Measurements from ENCODE around the gene PLEKHA4. TPM values are rescaled to one million over a fixed set of nuclear protein-coding genes. Genes with fewer than 3 reads are reported as not detected.

The PLEKHA4 gene
- total RNA-seq, 1 experiment from 2014 or later = 4.2 TPM

DNA sequence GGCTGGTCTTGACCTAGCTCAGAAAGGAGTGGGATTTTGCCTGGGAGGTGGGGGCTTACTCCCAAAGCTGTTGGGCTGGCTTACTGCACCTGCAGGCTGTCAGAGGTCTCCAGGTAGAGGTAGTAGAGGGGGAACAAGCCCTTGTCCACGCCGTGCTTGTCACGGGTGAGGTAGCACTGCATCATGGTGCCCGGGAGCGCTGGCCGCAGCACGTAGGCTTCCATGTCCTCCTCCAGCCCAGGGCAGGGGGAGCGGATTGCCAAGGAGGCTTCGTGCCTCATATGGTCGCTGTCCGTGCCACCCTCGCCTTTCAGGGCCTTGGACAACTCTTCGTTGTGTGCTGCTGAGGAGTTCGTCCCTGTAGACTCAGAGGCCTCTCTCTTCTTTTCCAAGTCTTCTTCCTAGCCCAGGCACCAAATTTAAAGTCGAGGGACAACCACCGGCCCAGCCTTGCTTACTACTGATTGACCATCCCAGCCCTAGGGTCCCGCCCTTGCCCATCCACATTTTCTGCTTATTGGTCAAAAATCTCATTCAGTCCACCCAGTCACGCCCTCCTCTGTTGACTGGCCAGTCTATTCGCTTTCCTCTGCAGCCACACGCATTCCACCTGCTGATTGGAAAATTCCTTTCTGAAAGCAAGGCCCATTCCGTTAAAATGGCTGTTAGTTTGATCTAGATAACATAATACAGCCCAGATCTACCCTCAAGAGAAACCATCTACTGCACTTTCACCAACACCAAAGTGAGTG lies 19.6 kb upstream of the PLEKHA4 start:
- H3K4me3 ChIP-seq (ENCODE audit: low read depth in 2 of 2, low read length in 2 of 2) = no peak overlapping the region
- no peak for TF ChIP-seq POLR2AphosphoS5 (IDR thresholded peaks at IDR 0.05; ENCODE audit: low read depth, low read length)
- no TSS peak for BruUV-seq (replicated peaks)
- CTCF ChIA-PET = no interaction called here
- H3K9me3 ChIP-seq (ENCODE audit: control insufficient read depth, insufficient read depth, low read depth, low read length) = no peaks in the 10 kb centered on the region
- no peaks in the 10 kb centered on the region for H3K4me1 ChIP-seq (ENCODE audit: control insufficient read depth, insufficient read depth, low read length)
- H3K27ac ChIP-seq (ENCODE audit: low read length) = no peak overlapping the region
- DNase-seq (ENCODE audit: low read depth, low spot score) = no peak
- H3K36me3 ChIP-seq (ENCODE audit: control insufficient read depth, insufficient read depth, low read length) = no peaks in the 10 kb centered on the region
- in situ Hi-C loops (cut with HindIII; ENCODE audit: low pct_unique_long_range_greater_than_20kb, low sequenced_read_pairs) (no loop called here), intact Hi-C loops (cut with micrococcal nuclease; ENCODE audit: unreplicated experiment) (no loop called here)
- POLR2A ChIA-PET = no interaction called here
- no peak for ATAC-seq
- H3K27me3 ChIP-seq (ENCODE audit: control insufficient read depth, insufficient read depth, low read length) = no peaks in the 10 kb centered on the region

DNA sequence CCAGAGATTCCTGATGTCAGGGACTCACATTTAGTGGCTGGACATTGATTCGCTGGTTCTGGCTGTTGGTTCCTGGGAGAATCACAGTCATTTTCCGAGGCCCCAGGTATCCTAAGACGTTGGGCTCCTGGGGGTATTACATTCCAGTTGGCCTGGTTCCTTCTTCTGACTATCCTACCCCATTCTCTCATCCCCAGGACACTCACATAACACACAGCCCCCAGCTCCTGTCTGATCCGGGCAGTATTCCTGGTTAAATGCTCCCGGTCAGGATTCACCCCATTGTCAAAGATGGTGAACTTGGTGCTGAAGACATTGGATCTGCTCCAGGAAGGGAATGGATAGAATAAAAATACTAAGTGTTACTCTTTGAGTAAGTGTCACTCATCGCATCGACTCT lies 15.3 kb upstream of the PLEKHA4 start:
- H3K9me3 ChIP-seq (ENCODE audit: control insufficient read depth, insufficient read depth, low read depth, low read length) = no peaks in the 10 kb centered on the region
- TF ChIP-seq, protein P1, sequence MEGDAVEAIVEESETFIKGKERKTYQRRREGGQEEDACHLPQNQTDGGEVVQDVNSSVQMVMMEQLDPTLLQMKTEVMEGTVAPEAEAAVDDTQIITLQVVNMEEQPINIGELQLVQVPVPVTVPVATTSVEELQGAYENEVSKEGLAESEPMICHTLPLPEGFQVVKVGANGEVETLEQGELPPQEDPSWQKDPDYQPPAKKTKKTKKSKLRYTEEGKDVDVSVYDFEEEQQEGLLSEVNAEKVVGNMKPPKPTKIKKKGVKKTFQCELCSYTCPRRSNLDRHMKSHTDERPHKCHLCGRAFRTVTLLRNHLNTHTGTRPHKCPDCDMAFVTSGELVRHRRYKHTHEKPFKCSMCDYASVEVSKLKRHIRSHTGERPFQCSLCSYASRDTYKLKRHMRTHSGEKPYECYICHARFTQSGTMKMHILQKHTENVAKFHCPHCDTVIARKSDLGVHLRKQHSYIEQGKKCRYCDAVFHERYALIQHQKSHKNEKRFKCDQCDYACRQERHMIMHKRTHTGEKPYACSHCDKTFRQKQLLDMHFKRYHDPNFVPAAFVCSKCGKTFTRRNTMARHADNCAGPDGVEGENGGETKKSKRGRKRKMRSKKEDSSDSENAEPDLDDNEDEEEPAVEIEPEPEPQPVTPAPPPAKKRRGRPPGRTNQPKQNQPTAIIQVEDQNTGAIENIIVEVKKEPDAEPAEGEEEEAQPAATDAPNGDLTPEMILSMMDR (IDR thresholded peaks at IDR 0.05) = no peak
- TF ChIP-seq, protein P2, sequence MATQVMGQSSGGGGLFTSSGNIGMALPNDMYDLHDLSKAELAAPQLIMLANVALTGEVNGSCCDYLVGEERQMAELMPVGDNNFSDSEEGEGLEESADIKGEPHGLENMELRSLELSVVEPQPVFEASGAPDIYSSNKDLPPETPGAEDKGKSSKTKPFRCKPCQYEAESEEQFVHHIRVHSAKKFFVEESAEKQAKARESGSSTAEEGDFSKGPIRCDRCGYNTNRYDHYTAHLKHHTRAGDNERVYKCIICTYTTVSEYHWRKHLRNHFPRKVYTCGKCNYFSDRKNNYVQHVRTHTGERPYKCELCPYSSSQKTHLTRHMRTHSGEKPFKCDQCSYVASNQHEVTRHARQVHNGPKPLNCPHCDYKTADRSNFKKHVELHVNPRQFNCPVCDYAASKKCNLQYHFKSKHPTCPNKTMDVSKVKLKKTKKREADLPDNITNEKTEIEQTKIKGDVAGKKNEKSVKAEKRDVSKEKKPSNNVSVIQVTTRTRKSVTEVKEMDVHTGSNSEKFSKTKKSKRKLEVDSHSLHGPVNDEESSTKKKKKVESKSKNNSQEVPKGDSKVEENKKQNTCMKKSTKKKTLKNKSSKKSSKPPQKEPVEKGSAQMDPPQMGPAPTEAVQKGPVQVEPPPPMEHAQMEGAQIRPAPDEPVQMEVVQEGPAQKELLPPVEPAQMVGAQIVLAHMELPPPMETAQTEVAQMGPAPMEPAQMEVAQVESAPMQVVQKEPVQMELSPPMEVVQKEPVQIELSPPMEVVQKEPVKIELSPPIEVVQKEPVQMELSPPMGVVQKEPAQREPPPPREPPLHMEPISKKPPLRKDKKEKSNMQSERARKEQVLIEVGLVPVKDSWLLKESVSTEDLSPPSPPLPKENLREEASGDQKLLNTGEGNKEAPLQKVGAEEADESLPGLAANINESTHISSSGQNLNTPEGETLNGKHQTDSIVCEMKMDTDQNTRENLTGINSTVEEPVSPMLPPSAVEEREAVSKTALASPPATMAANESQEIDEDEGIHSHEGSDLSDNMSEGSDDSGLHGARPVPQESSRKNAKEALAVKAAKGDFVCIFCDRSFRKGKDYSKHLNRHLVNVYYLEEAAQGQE (IDR thresholded peaks at IDR 0.05; ENCODE audit: insufficient read depth in 1 of 2, low read depth in 2 of 2, low read length in 1 of 2) = no peak
- TF ChIP-seq TCF7L2 (IDR thresholded peaks at IDR 0.05; ENCODE audit: low read depth, low read length) (no peak), POLR2AphosphoS5 (IDR thresholded peaks at IDR 0.05; ENCODE audit: low read depth, low read length) (no peak), SIN3A (IDR thresholded peaks at IDR 0.05; ENCODE audit: borderline replicate concordance, insufficient read depth, low read depth, low read length) (no peak)
- intact Hi-C loops (cut with micrococcal nuclease; ENCODE audit: unreplicated experiment) (no loop called here), in situ Hi-C loops (cut with HindIII; ENCODE audit: low pct_unique_long_range_greater_than_20kb, low sequenced_read_pairs) (no loop called here)
- BruUV-seq (replicated peaks) = no TSS peak
- no peak overlapping the region for H3K4me3 ChIP-seq (ENCODE audit: low read depth in 2 of 2, low read length in 2 of 2)
- no peak for DNase-seq (ENCODE audit: low read depth, low spot score)
- no peak for ATAC-seq
- H3K27ac ChIP-seq (ENCODE audit: low read length) = no peak overlapping the region
- H3K4me1 ChIP-seq (ENCODE audit: control insufficient read depth, insufficient read depth, low read length) = no peaks in the 10 kb centered on the region; the same call in 1 of the 2 replicates
- no peaks in the 10 kb centered on the region for H3K36me3 ChIP-seq (ENCODE audit: control insufficient read depth, insufficient read depth, low read length)
- no peaks in the 10 kb centered on the region for H3K27me3 ChIP-seq (ENCODE audit: control insufficient read depth, insufficient read depth, low read length)
- POLR2A ChIA-PET = no interaction called here
- CTCF ChIA-PET = no interaction called here
